ENCODE results near the gene IFI27L2.

GRCh38 chr14:94087891-94088290 is 41.5 kb downstream of the IFI27L2 start:
- TF ChIP-seq CTCF (IDR thresholded peaks at IDR 0.05) (no peak), ZFX (IDR thresholded peaks at IDR 0.05; ENCODE audit: borderline replicate concordance) (no peak)

Data from 22Rv1 (cell line).